HepG2 (cell line): ENCODE data around the gene KPNB1.

Source experiments
- IRX3 ChIP-seq: sonication (generic); formaldehyde crosslinking; IDR thresholded peaks from 2 replicates; pipeline ENCODE4 v1.8.1; 2023; ENCODE audit warnings: mild to moderate bottlenecking, low read depth, missing genetic modification reagents, borderline replicate concordance
- NFIC ChIP-seq: IDR thresholded peaks from 2 replicates; pipeline ENCODE4 v1.6.1; 2012; ENCODE audit warnings: mild to moderate bottlenecking, low read length, inconsistent platforms
- PAX8 ChIP-seq: sonication (generic); formaldehyde crosslinking; IDR thresholded peaks from 2 replicates; pipeline ENCODE4 v1.8.0; 2022; ENCODE audit warnings: mild to moderate bottlenecking, missing genetic modification reagents, borderline replicate concordance
- POLR2AphosphoS2 ChIP-seq: IDR thresholded peaks from 2 replicates; pipeline ENCODE4 v1.6.1; 2011; ENCODE audit warnings: low read depth, low read length, improper control_type of control experiment
- SCMH1 ChIP-seq: sonication (generic); formaldehyde crosslinking; IDR thresholded peaks from 2 replicates; pipeline ENCODE4 v1.9.0; 2021; ENCODE audit warnings: missing genetic modification reagents, mild to moderate bottlenecking, borderline replicate concordance
- TF ChIP-seq, protein P1 (sequence below): sonication (generic); formaldehyde crosslinking; IDR thresholded peaks from 2 replicates; pipeline ENCODE4 v1.4.0; 2020; ENCODE audit warnings: mild to moderate bottlenecking, missing genetic modification reagents
- TF ChIP-seq, protein P2 (sequence below): sonication (generic); formaldehyde crosslinking; IDR thresholded peaks from one replicate; pipeline ENCODE4 v1.5.1; 2020; ENCODE audit warnings: mild to moderate bottlenecking, missing genetic modification reagents; ENCODE audit errors: not compliant biosample characterization

DNA sequence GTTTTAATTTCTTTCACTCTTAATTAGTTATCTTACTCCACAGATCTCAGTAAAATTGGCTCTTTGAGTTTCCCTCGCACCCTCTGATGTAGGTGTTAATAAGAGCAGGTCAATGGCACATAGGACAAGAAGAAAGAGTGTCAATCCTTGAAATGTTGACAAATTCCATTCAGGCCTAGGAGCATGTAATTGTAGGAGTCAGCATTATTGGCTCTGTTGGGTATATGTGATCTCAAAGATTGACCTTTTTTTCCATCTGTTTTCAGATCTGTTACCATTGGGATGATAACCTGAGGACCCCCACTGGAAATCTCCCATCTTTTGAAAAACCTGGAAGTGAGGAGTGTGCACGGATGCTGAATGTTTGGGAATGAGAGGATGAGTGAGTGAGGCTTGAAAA lies 32.4 kb downstream of the KPNB1 start:
- TF ChIP-seq NFIC (no peak), PAX8 (CRISPR knock-in tag) (no peak), SCMH1 (CRISPR knock-in tag) (no peak), IRX3 (no peak), POLR2AphosphoS2 (no peak)
- TF ChIP-seq, protein P1, sequence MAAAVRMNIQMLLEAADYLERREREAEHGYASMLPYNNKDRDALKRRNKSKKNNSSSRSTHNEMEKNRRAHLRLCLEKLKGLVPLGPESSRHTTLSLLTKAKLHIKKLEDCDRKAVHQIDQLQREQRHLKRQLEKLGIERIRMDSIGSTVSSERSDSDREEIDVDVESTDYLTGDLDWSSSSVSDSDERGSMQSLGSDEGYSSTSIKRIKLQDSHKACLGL (CRISPR knock-in tag), result no peak
- TF ChIP-seq, protein P2, sequence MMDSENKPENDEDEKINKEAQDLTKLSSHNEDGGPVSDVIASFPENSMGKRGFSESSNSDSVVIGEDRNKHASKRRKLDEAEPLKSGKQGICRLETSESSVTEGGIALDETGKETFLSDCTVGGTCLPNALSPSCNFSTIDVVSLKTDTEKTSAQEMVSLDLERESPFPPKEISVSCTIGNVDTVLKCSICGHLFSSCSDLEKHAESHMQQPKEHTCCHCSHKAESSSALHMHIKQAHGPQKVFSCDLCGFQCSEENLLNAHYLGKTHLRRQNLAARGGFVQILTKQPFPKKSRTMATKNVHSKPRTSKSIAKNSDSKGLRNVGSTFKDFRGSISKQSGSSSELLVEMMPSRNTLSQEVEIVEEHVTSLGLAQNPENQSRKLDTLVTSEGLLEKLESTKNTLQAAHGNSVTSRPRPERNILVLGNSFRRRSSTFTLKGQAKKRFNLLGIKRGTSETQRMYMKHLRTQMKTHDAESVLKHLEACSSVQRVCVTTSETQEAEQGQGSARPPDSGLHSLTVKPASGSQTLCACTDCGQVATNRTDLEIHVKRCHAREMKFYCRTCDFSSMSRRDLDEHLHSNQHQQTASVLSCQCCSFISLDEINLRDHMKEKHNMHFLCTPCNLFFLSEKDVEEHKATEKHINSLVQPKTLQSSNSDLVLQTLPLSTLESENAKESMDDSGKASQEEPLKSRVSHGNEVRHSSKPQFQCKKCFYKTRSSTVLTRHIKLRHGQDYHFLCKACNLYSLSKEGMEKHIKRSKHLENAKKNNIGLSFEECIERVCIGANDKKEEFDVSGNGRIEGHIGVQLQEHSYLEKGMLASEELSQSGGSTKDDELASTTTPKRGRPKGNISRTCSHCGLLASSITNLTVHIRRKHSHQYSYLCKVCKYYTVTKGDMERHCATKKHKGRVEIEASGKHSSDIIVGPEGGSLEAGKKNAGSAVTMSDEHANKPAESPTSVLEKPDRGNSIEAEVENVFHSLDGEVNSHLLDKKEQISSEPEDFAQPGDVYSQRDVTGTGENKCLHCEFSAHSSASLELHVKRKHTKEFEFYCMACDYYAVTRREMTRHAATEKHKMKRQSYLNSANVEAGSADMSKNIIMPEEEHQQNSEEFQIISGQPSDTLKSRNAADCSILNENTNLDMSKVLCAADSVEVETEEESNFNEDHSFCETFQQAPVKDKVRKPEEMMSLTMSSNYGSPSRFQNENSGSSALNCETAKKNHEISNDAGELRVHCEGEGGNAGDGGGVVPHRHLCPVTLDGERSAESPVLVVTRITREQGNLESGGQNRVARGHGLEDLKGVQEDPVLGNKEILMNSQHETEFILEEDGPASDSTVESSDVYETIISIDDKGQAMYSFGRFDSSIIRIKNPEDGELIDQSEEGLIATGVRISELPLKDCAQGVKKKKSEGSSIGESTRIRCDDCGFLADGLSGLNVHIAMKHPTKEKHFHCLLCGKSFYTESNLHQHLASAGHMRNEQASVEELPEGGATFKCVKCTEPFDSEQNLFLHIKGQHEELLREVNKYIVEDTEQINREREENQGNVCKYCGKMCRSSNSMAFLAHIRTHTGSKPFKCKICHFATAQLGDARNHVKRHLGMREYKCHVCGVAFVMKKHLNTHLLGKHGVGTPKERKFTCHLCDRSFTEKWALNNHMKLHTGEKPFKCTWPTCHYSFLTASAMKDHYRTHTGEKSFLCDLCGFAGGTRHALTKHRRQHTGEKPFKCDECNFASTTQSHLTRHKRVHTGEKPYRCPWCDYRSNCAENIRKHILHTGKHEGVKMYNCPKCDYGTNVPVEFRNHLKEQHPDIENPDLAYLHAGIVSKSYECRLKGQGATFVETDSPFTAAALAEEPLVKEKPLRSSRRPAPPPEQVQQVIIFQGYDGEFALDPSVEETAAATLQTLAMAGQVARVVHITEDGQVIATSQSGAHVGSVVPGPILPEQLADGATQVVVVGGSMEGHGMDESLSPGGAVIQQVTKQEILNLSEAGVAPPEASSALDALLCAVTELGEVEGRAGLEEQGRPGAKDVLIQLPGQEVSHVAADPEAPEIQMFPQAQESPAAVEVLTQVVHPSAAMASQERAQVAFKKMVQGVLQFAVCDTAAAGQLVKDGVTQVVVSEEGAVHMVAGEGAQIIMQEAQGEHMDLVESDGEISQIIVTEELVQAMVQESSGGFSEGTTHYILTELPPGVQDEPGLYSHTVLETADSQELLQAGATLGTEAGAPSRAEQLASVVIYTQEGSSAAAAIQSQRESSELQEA (CRISPR knock-in tag), result no peak
